Neutrophil (primary cell): ENCODE measurements around the gene ZNF407.

Experiments
- H3K27ac ChIP-seq: fragments of 200-600 bp; sonication (generic); 2 replicates; pipeline ENCODE4 v1.5.1; 2016; ENCODE audit warnings: mild to moderate bottlenecking, moderate library complexity
- H3K27me3 ChIP-seq: fragments of 200-600 bp; sonication (generic); 2 replicates; pipeline ENCODE4 v1.6.0; 2016; ENCODE audit warnings: mild to moderate bottlenecking
- H3K36me3 ChIP-seq: fragments of 200-600 bp; sonication (generic); 2 replicates; pipeline ENCODE4 v1.5.1; 2017
- H3K4me1 ChIP-seq, 2 experiments: fragments of 200-600 bp in 1 of 2; sonication (generic) in 1 of 2; 1 replicate in 1 of 2; 2 replicates in 1 of 2; pipeline versions ENCODE4 v1.5.1 to v1.6.1; 2013 to 2016; ENCODE audit warnings: low read depth in 1 of 2, low read length in 1 of 2, mild to moderate bottlenecking in 1 of 2, moderate library complexity in 1 of 2; ENCODE audit not compliant: control insufficient read depth in 1 of 2, insufficient read depth in 1 of 2
- H3K4me3 ChIP-seq, 2 experiments: fragments of 200-600 bp in 1 of 2; sonication (generic) in 1 of 2; 1 replicate in 1 of 2; 2 replicates in 1 of 2; pipeline ENCODE4 v1.5.1; 2013 to 2016; ENCODE audit warnings: low read depth in 1 of 2, low read length in 1 of 2, mild to moderate bottlenecking in 1 of 2, moderate library complexity in 1 of 2
- H3K9me3 ChIP-seq: fragments of 200-600 bp; sonication (generic); 2 replicates; pipeline ENCODE4 v1.5.1; 2016
- CTCF ChIP-seq: fragments of 200-600 bp; sonication (generic); IDR thresholded peaks from 2 replicates; pipeline ENCODE4 v1.5.1; 2016; ENCODE audit warnings: antibody characterized with exemption

The ZNF407 gene

GRCh38 chr18:74732380-74732779, 134.7 kb downstream of the ZNF407 start:
- H3K4me3 ChIP-seq, result no peak overlapping the region

GRCh38 chr18:74733598-74733997, 135.9 kb downstream of the ZNF407 start:
- Histone ChIP-seq H3K27me3 (no peaks in the 10 kb centered on the region), H3K36me3 (no peaks in the 10 kb centered on the region), H3K4me3 (no peak overlapping the region), H3K4me1 (no peaks in the 10 kb centered on the region), H3K27ac (no peak overlapping the region), H3K9me3 (no peaks in the 10 kb centered on the region)
- no peak for TF ChIP-seq CTCF

More at GRCh38 chr18:74732380-74732779, 134.7 kb downstream of the ZNF407 start:
- no peak for TF ChIP-seq CTCF
- H3K9me3 ChIP-seq, result no peaks in the 10 kb centered on the region
- no peaks in the 10 kb centered on the region for H3K4me1 ChIP-seq
- H3K27me3 ChIP-seq, result no peaks in the 10 kb centered on the region
- no peak overlapping the region for H3K27ac ChIP-seq
- H3K36me3 ChIP-seq, result no peaks in the 10 kb centered on the region

GRCh38 chr18:74734013-74734444, 136.4 kb downstream of the ZNF407 start:
- Histone ChIP-seq H3K36me3 (no peaks in the 10 kb centered on the region), H3K4me1 (no peaks in the 10 kb centered on the region), H3K27me3 (no peaks in the 10 kb centered on the region), H3K27ac (no peak overlapping the region), H3K4me3 (no peak overlapping the region), H3K9me3 (no peaks in the 10 kb centered on the region)
- no peak for TF ChIP-seq CTCF

- no peaks in the 10 kb centered on the region for H3K36me3 ChIP-seq
- no peak for TF ChIP-seq CTCF
Measured at GRCh38 chr18:74739926-74740325, 142.3 kb downstream of the ZNF407 start.

GRCh38 chr18:74742573-74743243, 145.0 kb downstream of the ZNF407 start:
- no peaks in the 10 kb centered on the region for H3K4me1 ChIP-seq
- H3K36me3 ChIP-seq, result no peaks in the 10 kb centered on the region
- no peak for TF ChIP-seq CTCF
- H3K27ac ChIP-seq, result no peak overlapping the region
- H3K9me3 ChIP-seq, result no peaks in the 10 kb centered on the region
- H3K4me3 ChIP-seq, result no peak overlapping the region
- no peaks in the 10 kb centered on the region for H3K27me3 ChIP-seq

More at GRCh38 chr18:74739926-74740325, 142.3 kb downstream of the ZNF407 start:
- Histone ChIP-seq H3K27ac (no peak overlapping the region), H3K27me3 (no peaks in the 10 kb centered on the region), H3K4me3 (no peak overlapping the region), H3K9me3 (no peaks in the 10 kb centered on the region), H3K4me1 (no peaks in the 10 kb centered on the region)
